Smooth muscle cell (in vitro differentiated cells): Measurements from ENCODE around the gene C12orf43. TPM values are rescaled to one million over a fixed set of nuclear protein-coding genes. Genes with fewer than 3 reads are reported as not detected.

Source experiments
- DNase-seq: peaks from one replicate; lab custom pipeline; 2025; ENCODE audit not compliant: unreplicated experiment; lab: John Stamatoyannopoulos, UW
- H2AFZ ChIP-seq: fragments of 200-600 bp; sonication (generic); 2 replicates; pipeline ENCODE4 v1.6.0; 2016; ENCODE audit warnings: antibody characterized with exemption, low read depth, mild to moderate bottlenecking
- H3F3A ChIP-seq: fragments of 200-600 bp; sonication (generic); 2 replicates; pipeline ENCODE4 v1.6.0; 2017; ENCODE audit warnings: antibody characterized with exemption, low read depth
- H3K27ac ChIP-seq: fragments of 200-600 bp; sonication (generic); 2 replicates; pipeline ENCODE4 v1.5.1; 2016; ENCODE audit warnings: low read depth, mild to moderate bottlenecking
- H3K27me3 ChIP-seq: fragments of 200-600 bp; sonication (generic); 2 replicates; pipeline ENCODE4 v1.6.1; 2016; ENCODE audit warnings: low read depth, mild to moderate bottlenecking
- H3K36me3 ChIP-seq: fragments of 200-600 bp; sonication (generic); 2 replicates; pipeline ENCODE4 v1.5.1; 2016; ENCODE audit warnings: low read depth
- H3K4me1 ChIP-seq: fragments of 200-600 bp; sonication (generic); 2 replicates; pipeline ENCODE4 v1.5.1; 2016; ENCODE audit warnings: low read depth
- H3K4me2 ChIP-seq: fragments of 200-600 bp; sonication (generic); 2 replicates; pipeline ENCODE4 v1.6.0; 2016; ENCODE audit warnings: mild to moderate bottlenecking
- H3K4me3 ChIP-seq: fragments of 200-600 bp; sonication (generic); 2 replicates; pipeline ENCODE4 v1.5.1; 2016; ENCODE audit warnings: mild to moderate bottlenecking
- H3K79me2 ChIP-seq: fragments of 200-600 bp; sonication (generic); 2 replicates; pipeline ENCODE4 v1.6.0; 2016; ENCODE audit warnings: low read depth, mild to moderate bottlenecking
- H3K9ac ChIP-seq: fragments of 200-600 bp; sonication (generic); 2 replicates; pipeline ENCODE4 v1.6.0; 2016; ENCODE audit warnings: low read depth
- H3K9me3 ChIP-seq: fragments of 200-600 bp; sonication (generic); replicated peaks from 2 replicates; pipeline ENCODE4 v1.5.1; 2016; ENCODE audit warnings: low read depth
- H4K20me1 ChIP-seq: fragments of 200-600 bp; sonication (generic); 2 replicates; pipeline ENCODE4 v1.6.0; 2016; ENCODE audit warnings: low read depth
- CTCF ChIP-seq: fragments of 200-600 bp; sonication (generic); IDR thresholded peaks from 2 replicates; pipeline ENCODE4 v1.5.1; 2017; ENCODE audit warnings: borderline replicate concordance, mild to moderate bottlenecking, antibody characterized with exemption; ENCODE audit not compliant: insufficient read depth, poor library complexity, severe bottlenecking
- WGBS: methylation state at CpG from one replicate; pipeline ENCODE4 v1.1.7; 2016; ENCODE audit warnings: low lambda C conversion rate; 5-methylcytosine and 5-hydroxymethylcytosine counted together
- polyA plus RNA-seq: library from polyadenylated mRNA; unstranded; fragments of >200 nt; fragmentation: Nextera tagmentation; extraction: Ambion mirVana; gene quantifications from 2 replicates; pipeline ENCODE4 v1.2.1, GENCODE V29; 2016
- total RNA-seq: library from RNA; depleted of rRNA; stranded (reverse); fragments of >200 nt; gene quantifications from 2 replicates; pipeline ENCODE4 v1.2.3, GENCODE V29; 2014

The C12orf43 gene
- total and polyA plus RNA-seq, 2 experiments from 2014 or later = 9.4 to 14.1 TPM

GRCh38 chr12:121018860-121019617 lies 2.8 kb upstream of the C12orf43 start:
- H3K27me3 ChIP-seq = no peaks in the 10 kb centered on the region
- H2AFZ ChIP-seq = no peak overlapping the region
- peaks cover 7% of the 10 kb centered on the region for H3K4me1 ChIP-seq
- no peaks in the 10 kb centered on the region for H3K9me3 ChIP-seq
- H3K4me3 ChIP-seq = no peak overlapping the region
- no peak overlapping the region for H3K9ac ChIP-seq
- H4K20me1 ChIP-seq = no peaks in the 10 kb centered on the region
- 89% methylated on average over 2 of the region's 2 CpGs for WGBS
- no peak overlapping the region for H3K4me2 ChIP-seq
- H3K36me3 ChIP-seq = no peaks in the 10 kb centered on the region
- no peak for TF ChIP-seq CTCF
- H3K27ac ChIP-seq = no peak overlapping the region
- peaks cover 13% of the 10 kb centered on the region for H3K79me2 ChIP-seq
- H3F3A ChIP-seq = no peaks in the 10 kb centered on the region
- no peak for DNase-seq

- H4K20me1 ChIP-seq = no peaks in the 10 kb centered on the region
- TF ChIP-seq CTCF = no peak
- H3K9ac ChIP-seq = no peak overlapping the region
- no peak for DNase-seq
- no peak overlapping the region for H3K4me2 ChIP-seq
- no peaks in the 10 kb centered on the region for H3F3A ChIP-seq
- H3K27ac ChIP-seq = no peak overlapping the region
- peaks cover 7% of the 10 kb centered on the region for H3K4me1 ChIP-seq
- H3K36me3 ChIP-seq = no peaks in the 10 kb centered on the region
- no peak overlapping the region for H3K4me3 ChIP-seq
- H3K79me2 ChIP-seq = peaks cover 13% of the 10 kb centered on the region
- H3K9me3 ChIP-seq = no peaks in the 10 kb centered on the region
- WGBS = 95% methylated on average over 15 of the region's 15 CpGs
- no peaks in the 10 kb centered on the region for H3K27me3 ChIP-seq
- no peak overlapping the region for H2AFZ ChIP-seq
These were observed 1.7 kb upstream of the C12orf43 start for GRCh38 chr12:121017966-121018491.

- H4K20me1 ChIP-seq = no peaks in the 10 kb centered on the region
- no peaks in the 10 kb centered on the region for H3K9me3 ChIP-seq
- no peak overlapping the region for H3K9ac ChIP-seq
- peaks cover 13% of the 10 kb centered on the region for H3K79me2 ChIP-seq
- peaks cover 7% of the 10 kb centered on the region for H3K4me1 ChIP-seq
- H3K4me3 ChIP-seq = no peak overlapping the region
- no peak overlapping the region for H3K27ac ChIP-seq
- no peaks in the 10 kb centered on the region for H3K27me3 ChIP-seq
- 93% methylated on average over 3 of the region's 3 CpGs for WGBS
- no peaks in the 10 kb centered on the region for H3F3A ChIP-seq
- H2AFZ ChIP-seq = no peak overlapping the region
- no peak overlapping the region for H3K4me2 ChIP-seq
- peak; percentile 5 for TF ChIP-seq CTCF
- no peaks in the 10 kb centered on the region for H3K36me3 ChIP-seq
- DNase-seq = no peak
These were observed 2.6 kb downstream of the C12orf43 start for GRCh38 chr12:121013715-121014114.
